Measurements from ENCODE around the gene CALML6. TPM values are rescaled to one million over a fixed set of nuclear protein-coding genes. Genes with fewer than 3 reads are reported as not detected.

Gene CALML6
- total and polyA plus RNA-seq, 2 experiments from 2014 or later: 0.87 TPM; not detected in 1

- TF ChIP-seq POLR2AphosphoS5 (IDR thresholded peaks at IDR 0.05; ENCODE audit: low read depth): no peak
- TF ChIP-seq ETS1 (IDR thresholded peaks at IDR 0.05): no peak
- no peak for TF ChIP-seq ZNF462 (CRISPR knock-in tag; IDR thresholded peaks at IDR 0.05)
- no peak for TF ChIP-seq CTCF (conservative IDR thresholded peaks at IDR 0.05; ENCODE audit: low read depth in 2 of 2)
- no peak for TF ChIP-seq EZH2 (IDR thresholded peaks at IDR 0.05; ENCODE audit: low read depth, unreplicated experiment)
- TF ChIP-seq ZNF331 (CRISPR knock-in tag; IDR thresholded peaks at IDR 0.05; ENCODE audit: low read depth): no peak
- TF ChIP-seq STAT1 (IDR thresholded peaks at IDR 0.05; ENCODE audit: unreplicated experiment): no peak
- TF ChIP-seq NANOG (IDR thresholded peaks at IDR 0.05; ENCODE audit: borderline replicate concordance): no peak
- TF ChIP-seq REST (IDR thresholded peaks at IDR 0.05; ENCODE audit: unreplicated experiment): no peak
- TF ChIP-seq JUNB (IDR thresholded peaks at IDR 0.05; ENCODE audit: unreplicated experiment): no peak
- TF ChIP-seq CREB1 (CRISPR knock-in tag; IDR thresholded peaks at IDR 0.05; ENCODE audit: low read depth): no peak
- TF ChIP-seq ZNF114 (CRISPR knock-in tag; IDR thresholded peaks at IDR 0.05): no peak
- TF ChIP-seq EZH2phosphoT487 (IDR thresholded peaks at IDR 0.05; ENCODE audit: unreplicated experiment): no peak
Measured at GRCh38 chr1:1926886-1927660, 12.0 kb downstream of the CALML6 start.

More at GRCh38 chr1:1926886-1927660, 12.0 kb downstream of the CALML6 start:
- H3K9me2 ChIP-seq (ENCODE audit: insufficient read depth): no peaks in the 10 kb centered on the region
- H3K27ac ChIP-seq (ENCODE audit: low read depth): no peak overlapping the region
- H2AFZ ChIP-seq: no peak overlapping the region
- no peak overlapping the region for H3K4me2 ChIP-seq
- H3K4me3 ChIP-seq: no peak overlapping the region
- no peak overlapping the region for H3K4me3 Mint-ChIP-seq
- H3K27me3 ChIP-seq (ENCODE audit: insufficient read depth): no peaks in the 10 kb centered on the region
- H3K4me1 Mint-ChIP-seq: no peaks in the 10 kb centered on the region; the same call in 2 of the 3 replicates
- 0 out of 2 replicates have a peak, but pooled peaks cover 3% of the 10 kb centered on the region for H3F3A ChIP-seq (replicated peaks; ENCODE audit: low read depth)
- H3K27ac Mint-ChIP-seq: no peak overlapping the region
- no peaks in the 10 kb centered on the region for H3K79me2 ChIP-seq (replicated peaks; ENCODE audit: insufficient read depth)
- H4K20me1 ChIP-seq (replicated peaks; ENCODE audit: insufficient read depth): no peaks in the 10 kb centered on the region
- H3K4me1 ChIP-seq (ENCODE audit: insufficient read depth): no peaks in the 10 kb centered on the region
- DNase-seq (ENCODE audit: low spot score) (no peak), ATAC-seq (no peak)
- H3K9me3 Mint-ChIP-seq: peaks cover 12% of the 10 kb centered on the region
- H3K27me3 Mint-ChIP-seq (ENCODE audit: insufficient read depth, low read depth, poor library complexity): peaks cover 5% of the 10 kb centered on the region
- H3K36me3 ChIP-seq (ENCODE audit: insufficient read depth): no peaks in the 10 kb centered on the region
- H3K36me3 Mint-ChIP-seq (ENCODE audit: low read depth): no peaks in the 10 kb centered on the region

Data from GM23338 (cell line).